Measurements from ENCODE around the gene JMJD1C.

Gene JMJD1C

DNA sequence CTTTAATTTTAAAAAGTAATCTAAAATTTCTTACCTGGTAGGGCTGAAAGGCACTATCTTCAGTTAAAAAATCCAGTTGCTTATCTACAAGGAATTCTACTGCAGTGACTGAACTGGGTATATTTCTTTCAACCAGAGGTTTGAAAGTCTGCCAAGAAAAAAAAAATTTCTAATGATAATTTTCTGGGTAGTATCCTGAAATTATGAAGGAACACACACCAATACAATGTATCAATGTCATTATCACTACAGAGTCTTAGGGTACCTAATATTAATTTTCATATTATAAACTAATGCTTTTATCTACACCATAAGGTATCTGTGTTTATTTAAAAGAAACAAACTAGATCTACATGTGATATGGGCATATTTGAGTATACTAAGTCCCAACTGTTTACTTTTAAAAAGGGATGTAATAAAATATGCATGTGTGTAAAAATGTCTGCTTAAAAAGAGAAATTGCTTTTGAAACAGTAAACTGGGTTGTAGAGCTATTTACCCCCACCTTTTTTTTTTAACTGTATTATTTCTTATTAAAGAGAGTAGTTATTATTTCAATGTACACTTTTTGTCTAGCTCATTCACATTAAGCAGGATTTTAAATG lies 201.1 kb downstream of the JMJD1C start:
- Histone ChIP-seq H3K4me3 (ENCODE audit: low read length) (peak overlapping the region; percentile 86; the same call in 1 of the 2 replicates), H3K4me1 (ENCODE audit: control insufficient read depth, insufficient read depth, low read length) (no peaks in the 10 kb centered on the region), H3K27ac (ENCODE audit: low read length) (no peak overlapping the region), H3K9me3 (ENCODE audit: control insufficient read depth, insufficient read depth, low read length) (no peaks in the 10 kb centered on the region), H3K36me3 (ENCODE audit: control insufficient read depth, insufficient read depth, low read length) (no peaks in the 10 kb centered on the region; the same call in 1 of the 2 replicates), H3K27me3 (ENCODE audit: control insufficient read depth, insufficient read depth, low read length) (no peaks in the 10 kb centered on the region)
- no peak for DNase-seq (ENCODE audit: low read depth, low spot score)

DNA sequence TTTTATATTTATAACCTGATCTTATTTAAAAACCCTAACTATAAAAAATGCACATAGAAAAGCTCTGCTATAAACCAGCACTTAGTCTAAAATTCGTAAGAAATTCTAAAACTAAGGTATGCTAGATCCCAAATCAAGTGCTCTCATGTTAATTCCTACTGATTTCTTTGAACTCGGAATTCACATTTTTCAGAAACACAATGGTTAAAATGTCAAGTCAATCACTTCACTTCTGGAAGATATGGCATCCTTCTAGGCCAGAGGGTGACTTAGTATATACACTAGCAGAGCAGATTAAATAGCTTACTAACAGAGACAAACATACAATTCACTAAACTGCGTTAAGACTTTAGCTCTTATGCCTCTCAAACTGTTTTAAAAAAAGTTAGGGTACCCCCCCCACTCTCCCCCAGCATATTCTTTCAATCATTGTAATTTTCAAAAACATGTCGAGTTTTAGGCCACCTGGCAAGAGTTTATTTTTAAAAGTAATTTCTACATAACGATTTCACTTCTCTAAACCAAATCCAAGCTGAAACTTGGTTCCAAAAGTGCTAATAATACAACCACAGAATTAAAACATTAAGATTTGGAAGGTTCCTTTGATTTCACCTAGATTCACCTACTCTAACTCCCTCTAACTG lies 203.2 kb downstream of the JMJD1C start:
- no peak for DNase-seq (ENCODE audit: low read depth, low spot score)
- Histone ChIP-seq H3K4me1 (ENCODE audit: control insufficient read depth, insufficient read depth, low read length) (no peaks in the 10 kb centered on the region), H3K36me3 (ENCODE audit: control insufficient read depth, insufficient read depth, low read length) (no peaks in the 10 kb centered on the region; the same call in 1 of the 2 replicates), H3K9me3 (ENCODE audit: control insufficient read depth, insufficient read depth, low read length) (no peaks in the 10 kb centered on the region), H3K27ac (ENCODE audit: low read length) (no peak overlapping the region), H3K4me3 (ENCODE audit: low read length) (no peak overlapping the region), H3K27me3 (ENCODE audit: control insufficient read depth, insufficient read depth, low read length) (no peaks in the 10 kb centered on the region)
- 100% methylated on average over 1 of the region's 5 CpGs for WGBS (ENCODE audit: insufficient coverage, insufficient read length)

DNA sequence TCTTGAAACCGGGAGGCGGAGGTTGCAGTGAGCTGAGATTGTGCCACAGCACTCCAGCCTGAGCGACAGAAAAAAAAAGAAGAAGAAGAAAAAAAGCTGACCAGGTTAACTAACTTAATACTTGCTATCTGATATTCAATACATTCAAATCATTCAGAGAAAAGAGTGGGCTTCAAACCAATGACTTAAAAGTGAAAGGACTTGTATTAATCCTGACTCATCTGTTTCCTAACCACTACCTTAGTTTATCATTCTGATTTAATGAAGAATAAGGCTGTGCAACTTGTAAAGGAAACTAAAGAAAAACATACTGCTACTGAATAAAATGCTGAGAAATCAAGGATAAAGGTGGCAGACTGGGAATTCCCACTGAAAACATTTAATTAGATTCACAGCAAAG lies 204.3 kb downstream of the JMJD1C start:
- H3K4me1 ChIP-seq (ENCODE audit: control insufficient read depth, insufficient read depth, low read length): no peaks in the 10 kb centered on the region
- WGBS (ENCODE audit: insufficient coverage, insufficient read length): no CpG with 5 or more reads among the region's 3 CpGs
- no peaks in the 10 kb centered on the region for H3K27me3 ChIP-seq (ENCODE audit: control insufficient read depth, insufficient read depth, low read length)
- H3K4me3 ChIP-seq (ENCODE audit: low read length): no peak overlapping the region
- DNase-seq (ENCODE audit: low read depth, low spot score): no peak
- no peak overlapping the region for H3K27ac ChIP-seq (ENCODE audit: low read length)
- no peaks in the 10 kb centered on the region; the same call in 1 of the 2 replicates for H3K36me3 ChIP-seq (ENCODE audit: control insufficient read depth, insufficient read depth, low read length)
- H3K9me3 ChIP-seq (ENCODE audit: control insufficient read depth, insufficient read depth, low read length): no peaks in the 10 kb centered on the region

DNA sequence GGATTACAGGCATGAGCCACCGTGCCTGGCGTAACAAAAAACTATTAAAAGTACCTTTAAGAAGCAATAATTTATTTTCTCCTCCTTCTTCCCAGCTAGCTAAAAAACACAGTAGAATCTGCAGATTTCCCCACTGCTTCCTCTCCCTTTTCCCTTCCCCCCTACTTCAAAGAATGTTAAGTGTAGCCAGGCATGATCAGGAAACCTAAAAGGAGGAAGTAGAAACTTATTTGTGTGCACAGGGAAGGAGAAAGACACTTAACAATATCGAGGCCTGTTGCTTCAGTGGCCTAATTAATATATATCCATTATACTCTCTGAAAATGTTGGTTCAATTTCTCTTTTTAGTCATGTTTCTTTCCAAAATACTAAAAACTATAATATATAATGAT lies 204.9 kb downstream of the JMJD1C start:
- no peak overlapping the region for H3K27ac ChIP-seq (ENCODE audit: low read length)
- WGBS (ENCODE audit: insufficient coverage, insufficient read length): no CpG with 5 or more reads among the region's 3 CpGs
- H3K36me3 ChIP-seq (ENCODE audit: control insufficient read depth, insufficient read depth, low read length): no peaks in the 10 kb centered on the region; the same call in 1 of the 2 replicates
- DNase-seq (ENCODE audit: low read depth, low spot score): no peak
- no peaks in the 10 kb centered on the region for H3K4me1 ChIP-seq (ENCODE audit: control insufficient read depth, insufficient read depth, low read length)
- no peak overlapping the region for H3K4me3 ChIP-seq (ENCODE audit: low read length)
- no peaks in the 10 kb centered on the region for H3K9me3 ChIP-seq (ENCODE audit: control insufficient read depth, insufficient read depth, low read length)
- H3K27me3 ChIP-seq (ENCODE audit: control insufficient read depth, insufficient read depth, low read length): no peaks in the 10 kb centered on the region

DNA sequence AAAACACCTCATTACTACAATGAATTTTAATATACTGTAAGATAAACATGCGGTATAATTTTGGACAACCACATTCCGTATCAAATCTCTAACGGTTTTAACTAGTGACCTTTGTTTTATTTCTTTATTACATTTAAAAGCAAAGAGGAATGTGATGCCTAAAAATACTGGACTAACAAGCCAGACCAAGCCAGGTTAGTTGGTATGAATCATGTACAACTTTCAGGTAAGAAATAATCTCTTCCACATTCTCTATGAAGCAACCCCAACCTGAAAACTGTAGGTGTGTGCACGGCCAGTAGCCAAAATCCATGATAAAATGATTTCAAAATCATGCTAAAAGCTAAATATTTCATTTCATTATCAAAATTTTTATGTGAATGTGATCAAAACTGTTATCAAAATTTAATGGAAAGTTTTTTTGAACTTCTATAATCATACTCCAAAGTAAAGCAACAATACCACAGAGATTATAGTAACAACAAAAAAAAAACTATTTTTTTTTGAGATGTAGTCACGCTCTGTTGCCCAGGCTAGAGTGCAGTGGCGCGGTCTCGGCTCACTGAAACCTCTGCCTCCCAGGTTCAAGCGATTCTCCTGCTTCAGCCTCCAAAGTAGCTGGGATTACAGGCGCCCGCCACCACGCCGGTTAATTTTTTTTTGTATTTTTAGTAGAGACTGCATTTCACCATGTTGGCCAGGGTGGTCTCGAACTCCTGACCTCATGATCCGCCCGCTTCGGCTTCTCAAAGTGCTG lies 205.5 kb downstream of the JMJD1C start:
- Histone ChIP-seq H3K4me3 (ENCODE audit: low read length) (no peak overlapping the region), H3K36me3 (ENCODE audit: control insufficient read depth, insufficient read depth, low read length) (no peaks in the 10 kb centered on the region; the same call in 1 of the 2 replicates), H3K27ac (ENCODE audit: low read length) (no peak overlapping the region), H3K27me3 (ENCODE audit: control insufficient read depth, insufficient read depth, low read length) (no peaks in the 10 kb centered on the region), H3K9me3 (ENCODE audit: control insufficient read depth, insufficient read depth, low read length) (no peaks in the 10 kb centered on the region), H3K4me1 (ENCODE audit: control insufficient read depth, insufficient read depth, low read length) (no peaks in the 10 kb centered on the region)
- DNase-seq (ENCODE audit: low read depth, low spot score): no peak
- WGBS (ENCODE audit: insufficient coverage, insufficient read length): no CpG with 5 or more reads among the region's 17 CpGs

DNA sequence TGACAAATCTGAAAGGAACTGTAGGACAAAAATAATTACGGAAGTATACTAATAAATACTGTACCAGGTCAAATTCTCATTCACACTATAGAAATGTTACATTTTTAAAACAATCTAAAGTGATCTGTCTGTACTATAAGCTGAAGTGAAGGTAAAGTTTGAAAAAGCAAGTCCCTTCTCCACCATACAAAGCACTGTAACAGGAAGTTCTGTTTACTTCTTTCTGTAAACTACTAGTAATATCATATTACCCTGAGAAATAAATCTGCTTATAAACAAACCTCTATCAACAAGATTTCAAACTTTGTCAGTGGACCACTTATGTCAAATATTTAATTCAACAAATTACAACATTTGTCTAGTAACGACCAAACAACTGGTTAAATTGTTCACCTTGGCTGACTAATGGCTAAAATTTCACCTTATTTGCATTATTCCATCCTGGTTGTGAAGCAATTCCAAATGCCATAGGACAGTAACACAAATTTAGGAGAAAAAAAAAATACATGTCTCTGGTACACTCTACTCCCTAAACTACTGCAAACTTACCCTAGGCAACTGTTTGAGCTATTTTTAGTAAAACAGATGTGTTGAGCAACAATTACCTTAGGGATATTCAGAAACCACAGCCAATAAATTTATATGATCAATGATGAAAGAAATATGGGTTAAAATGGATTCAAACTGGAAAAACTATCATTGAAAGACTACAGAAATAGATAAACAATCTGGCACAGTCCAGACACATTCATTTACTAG lies 206.7 kb downstream of the JMJD1C start:
- H3K27ac ChIP-seq (ENCODE audit: low read length): no peak overlapping the region

DNA sequence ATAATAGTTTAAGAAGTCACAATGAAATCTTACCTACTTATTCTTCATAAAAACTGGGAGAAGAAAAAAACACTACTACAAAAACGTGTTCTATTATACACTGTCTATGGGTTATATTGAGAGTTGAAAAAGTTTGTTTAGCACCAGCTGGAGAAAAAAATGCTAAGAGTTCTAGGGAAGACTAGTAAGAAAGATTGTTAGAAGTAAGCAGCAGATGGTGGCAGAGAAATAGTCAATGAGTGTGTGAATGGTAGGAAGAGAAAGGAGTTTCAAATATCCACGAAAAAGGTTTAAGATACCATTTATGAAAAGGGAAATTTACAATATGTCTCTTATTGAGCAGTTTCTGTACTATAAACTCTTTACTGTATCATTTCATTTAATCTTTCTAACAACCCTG lies 208.0 kb downstream of the JMJD1C start:
- no peak for DNase-seq (ENCODE audit: low read depth, low spot score)
- Histone ChIP-seq H3K4me1 (ENCODE audit: control insufficient read depth, insufficient read depth, low read length) (no peaks in the 10 kb centered on the region; the same call in 1 of the 2 replicates), H3K36me3 (ENCODE audit: control insufficient read depth, insufficient read depth, low read length) (no peaks in the 10 kb centered on the region; the same call in 1 of the 2 replicates), H3K9me3 (ENCODE audit: control insufficient read depth, insufficient read depth, low read length) (no peaks in the 10 kb centered on the region), H3K27me3 (ENCODE audit: control insufficient read depth, insufficient read depth, low read length) (no peaks in the 10 kb centered on the region), H3K27ac (ENCODE audit: low read length) (no peak overlapping the region), H3K4me3 (ENCODE audit: low read length) (no peak overlapping the region)
- no CpG with 5 or more reads among the region's 2 CpGs for WGBS (ENCODE audit: insufficient coverage, insufficient read length)

More for the DNA sequence above, 206.7 kb downstream of the JMJD1C start:
- Histone ChIP-seq H3K9me3 (ENCODE audit: control insufficient read depth, insufficient read depth, low read length) (no peaks in the 10 kb centered on the region), H3K36me3 (ENCODE audit: control insufficient read depth, insufficient read depth, low read length) (no peaks in the 10 kb centered on the region; the same call in 1 of the 2 replicates), H3K4me3 (ENCODE audit: low read length) (no peak overlapping the region), H3K4me1 (ENCODE audit: control insufficient read depth, insufficient read depth, low read length) (no peaks in the 10 kb centered on the region; the same call in 1 of the 2 replicates), H3K27me3 (ENCODE audit: control insufficient read depth, insufficient read depth, low read length) (no peaks in the 10 kb centered on the region)
- DNase-seq (ENCODE audit: low read depth, low spot score): no peak
- WGBS (ENCODE audit: insufficient coverage, insufficient read length): no CpG with 5 or more reads among the region's 2 CpGs

DNA sequence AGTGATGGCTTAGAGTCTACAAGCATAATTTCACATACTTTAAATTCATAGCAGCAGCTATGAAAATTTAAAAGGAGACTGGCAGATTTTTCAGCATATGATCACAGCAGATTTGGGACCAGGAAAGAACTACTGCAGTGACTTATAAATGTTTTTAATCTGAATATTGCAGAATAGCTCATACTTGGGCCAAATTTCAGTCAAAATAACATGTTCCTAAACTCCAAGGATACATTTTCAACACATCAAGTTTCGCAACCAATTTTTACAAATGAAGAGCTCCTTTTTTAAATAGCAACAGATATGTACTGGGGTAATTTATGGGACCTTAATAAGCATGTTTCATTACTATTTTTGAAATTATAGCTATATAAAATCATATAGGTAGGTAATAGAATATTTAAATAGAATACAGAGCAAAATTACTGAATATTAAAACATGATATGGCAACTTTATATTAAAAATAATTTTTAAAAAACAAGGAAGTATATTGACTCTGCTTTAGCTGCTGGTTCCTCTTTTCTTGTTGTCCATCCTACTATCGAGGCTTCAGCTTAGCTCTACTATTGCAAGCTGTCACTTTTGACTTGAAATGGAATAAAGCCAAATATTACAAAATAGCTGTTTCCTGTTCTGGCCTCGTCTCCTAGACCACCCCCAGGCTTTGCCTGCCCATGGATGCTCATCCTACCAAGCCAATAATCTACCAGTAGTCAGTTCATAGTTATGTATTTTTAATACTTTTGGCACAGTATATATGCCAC lies 209.6 kb downstream of the JMJD1C start:
- DNase-seq (ENCODE audit: low read depth, low spot score): no peak
- Histone ChIP-seq H3K27ac (ENCODE audit: low read length) (no peak overlapping the region), H3K4me3 (ENCODE audit: low read length) (no peak overlapping the region)

DNA sequence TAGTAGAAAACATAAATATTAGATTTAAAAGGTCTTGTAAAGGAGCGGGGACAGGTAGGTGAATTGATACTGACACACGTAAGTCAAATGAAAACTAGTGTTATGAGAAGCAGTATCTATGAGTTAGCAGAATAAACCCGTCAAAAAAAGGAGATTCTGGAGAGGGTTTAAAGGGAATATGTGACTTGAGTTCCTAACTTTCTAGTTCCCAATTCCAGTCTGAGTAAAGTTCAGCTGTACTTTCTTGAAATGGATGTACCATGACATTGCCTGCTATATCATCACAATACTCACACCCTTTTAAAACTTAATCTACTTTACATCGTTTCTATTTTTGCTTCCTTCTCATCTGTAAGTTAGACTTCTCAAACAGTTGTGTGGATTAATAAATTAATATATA lies 210.5 kb downstream of the JMJD1C start:
- WGBS (ENCODE audit: insufficient coverage, insufficient read length): 100% methylated on average over 1 of the region's 4 CpGs
- no peak for DNase-seq (ENCODE audit: low read depth, low spot score)
- no peak overlapping the region for H3K27ac ChIP-seq (ENCODE audit: low read length)
- no peaks in the 10 kb centered on the region; the same call in 1 of the 2 replicates for H3K36me3 ChIP-seq (ENCODE audit: control insufficient read depth, insufficient read depth, low read length)
- no peak overlapping the region for H3K4me3 ChIP-seq (ENCODE audit: low read length)
- no peaks in the 10 kb centered on the region for H3K27me3 ChIP-seq (ENCODE audit: control insufficient read depth, insufficient read depth, low read length)
- H3K4me1 ChIP-seq (ENCODE audit: control insufficient read depth, insufficient read depth, low read length): no peaks in the 10 kb centered on the region; the same call in 1 of the 2 replicates
- no peaks in the 10 kb centered on the region for H3K9me3 ChIP-seq (ENCODE audit: control insufficient read depth, insufficient read depth, low read length)

More for the DNA sequence above, 209.6 kb downstream of the JMJD1C start:
- Histone ChIP-seq H3K36me3 (ENCODE audit: control insufficient read depth, insufficient read depth, low read length) (no peaks in the 10 kb centered on the region; the same call in 1 of the 2 replicates), H3K4me1 (ENCODE audit: control insufficient read depth, insufficient read depth, low read length) (no peaks in the 10 kb centered on the region; the same call in 1 of the 2 replicates), H3K27me3 (ENCODE audit: control insufficient read depth, insufficient read depth, low read length) (no peaks in the 10 kb centered on the region), H3K9me3 (ENCODE audit: control insufficient read depth, insufficient read depth, low read length) (no peaks in the 10 kb centered on the region)
- no CpG with 5 or more reads among the region's 3 CpGs for WGBS (ENCODE audit: insufficient coverage, insufficient read length)
